Thoracic aorta (tissue), 2 donors: ENCODE measurements around the gene CTSA. TPM values are rescaled to one million over a fixed set of nuclear protein-coding genes. Genes with fewer than 3 reads are reported as not detected.

Experiments used
- ATAC-seq: fragments of 150-250 bp; one replicate; pipeline ENCODE4 v1.8.0; 2017; ENCODE audit warnings: low read depth; ENCODE audit not compliant: insufficient number of reproducible peaks, low FRiP score
- DNase-seq: peaks from one replicate; pipeline ENCODE4 v3.0.0-alpha.2; 2020; ENCODE audit warnings: low spot score
- H3K27ac ChIP-seq, 2 donors: fragments of 200-600 bp; sonication (generic); 1 replicate in 1 of 2; 2 replicates in 1 of 2; pipeline ENCODE4 v1.5.1; 2016; ENCODE audit warnings: mild to moderate bottlenecking in 2 of 2, moderate library complexity in 2 of 2
- H3K27me3 ChIP-seq: fragments of 200-600 bp; sonication (generic); replicated peaks from 2 replicates; pipeline ENCODE4 v1.6.0; 2016; ENCODE audit warnings: mild to moderate bottlenecking; ENCODE audit not compliant: insufficient read depth
- H3K36me3 ChIP-seq: fragments of 200-600 bp; sonication (generic); one replicate; pipeline ENCODE4 v1.5.1; 2016
- H3K4me1 ChIP-seq, 2 donors: fragments of 200-600 bp; sonication (generic); 1 replicate in 1 of 2; 2 replicates in 1 of 2; pipeline versions ENCODE4 v1.5.1 to v1.6.0; 2016; ENCODE audit warnings: low read depth in 2 of 2, mild to moderate bottlenecking in 1 of 2; ENCODE audit not compliant: control insufficient read depth in 1 of 2
- H3K4me3 ChIP-seq: fragments of 200-600 bp; sonication (generic); 2 replicates; pipeline ENCODE4 v1.5.1; 2016; ENCODE audit warnings: mild to moderate bottlenecking
- H3K9me3 ChIP-seq: fragments of 200-600 bp; sonication (generic); 2 replicates; pipeline ENCODE4 v1.5.1; 2016
- total RNA-seq, 2 donors: library from RNA; depleted of rRNA; stranded (reverse); fragments of >200 nt; gene quantifications; one replicate each; pipeline versions ENCODE4 v1.1.0 to v1.2.3, GENCODE V29; 2016
- TF ChIP-seq, protein P1 (sequence below): fragments of 200-600 bp; sonication (generic); IDR thresholded peaks from one replicate; pipeline ENCODE4 v1.5.1; 2019; ENCODE audit warnings: antibody characterized with exemption

CTSA gene
- total RNA-seq, 2 donors from 2014 or later = 73.7 to 109 TPM

DNA sequence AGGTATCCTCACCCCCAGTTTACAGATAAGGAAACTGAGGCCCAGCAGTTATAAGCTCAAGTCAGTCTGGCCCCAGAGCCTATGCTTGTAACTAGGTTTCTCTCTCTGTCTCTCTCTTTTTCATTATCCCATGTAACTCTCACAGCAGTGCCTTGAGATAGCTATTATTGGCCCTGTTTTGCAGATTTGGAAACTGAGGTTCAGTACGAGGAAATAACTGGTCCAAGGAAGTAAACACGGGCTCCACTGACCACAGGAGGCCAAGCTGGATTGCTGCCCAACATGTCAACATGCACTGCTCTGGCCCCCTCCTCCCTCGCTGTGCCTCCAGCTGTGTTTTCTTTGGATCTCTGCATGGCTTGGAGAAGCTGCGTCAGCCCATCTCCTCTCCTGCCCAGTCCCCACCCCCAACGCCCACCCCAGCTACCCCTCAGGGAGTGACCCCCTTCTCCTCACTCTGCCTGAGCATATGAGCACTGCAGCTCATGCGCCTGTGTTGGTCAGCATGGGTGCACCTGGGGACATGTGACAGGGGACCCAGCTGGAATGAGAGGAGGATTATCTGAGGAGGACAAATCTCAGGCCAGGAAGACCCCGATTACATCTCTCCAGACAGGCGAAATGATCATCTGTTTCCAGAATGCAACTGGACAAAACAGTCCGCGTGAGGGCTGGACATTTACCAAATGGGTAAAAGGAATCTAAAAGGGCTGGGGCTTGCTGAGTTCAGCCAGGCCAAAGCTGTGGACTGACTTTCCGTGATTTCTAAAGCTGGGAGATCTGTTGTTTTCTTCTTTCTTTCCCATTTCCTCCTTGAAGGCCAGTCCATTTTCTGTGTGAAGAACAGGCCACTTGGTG, 28.6 kb downstream of the CTSA start:
- ATAC-seq = no peak
- H3K27me3 ChIP-seq = no peaks in the 10 kb centered on the region
- peak overlapping the region in 1 of 2 donors; percentile 46 for H3K27ac ChIP-seq
- peaks cover 6 to 20% of the 10 kb centered on the region in 2 donors for H3K4me1 ChIP-seq
- no peaks in the 10 kb centered on the region for H3K36me3 ChIP-seq
- no peaks in the 10 kb centered on the region for H3K9me3 ChIP-seq
- H3K4me3 ChIP-seq = no peak overlapping the region
- TF ChIP-seq, protein P1, sequence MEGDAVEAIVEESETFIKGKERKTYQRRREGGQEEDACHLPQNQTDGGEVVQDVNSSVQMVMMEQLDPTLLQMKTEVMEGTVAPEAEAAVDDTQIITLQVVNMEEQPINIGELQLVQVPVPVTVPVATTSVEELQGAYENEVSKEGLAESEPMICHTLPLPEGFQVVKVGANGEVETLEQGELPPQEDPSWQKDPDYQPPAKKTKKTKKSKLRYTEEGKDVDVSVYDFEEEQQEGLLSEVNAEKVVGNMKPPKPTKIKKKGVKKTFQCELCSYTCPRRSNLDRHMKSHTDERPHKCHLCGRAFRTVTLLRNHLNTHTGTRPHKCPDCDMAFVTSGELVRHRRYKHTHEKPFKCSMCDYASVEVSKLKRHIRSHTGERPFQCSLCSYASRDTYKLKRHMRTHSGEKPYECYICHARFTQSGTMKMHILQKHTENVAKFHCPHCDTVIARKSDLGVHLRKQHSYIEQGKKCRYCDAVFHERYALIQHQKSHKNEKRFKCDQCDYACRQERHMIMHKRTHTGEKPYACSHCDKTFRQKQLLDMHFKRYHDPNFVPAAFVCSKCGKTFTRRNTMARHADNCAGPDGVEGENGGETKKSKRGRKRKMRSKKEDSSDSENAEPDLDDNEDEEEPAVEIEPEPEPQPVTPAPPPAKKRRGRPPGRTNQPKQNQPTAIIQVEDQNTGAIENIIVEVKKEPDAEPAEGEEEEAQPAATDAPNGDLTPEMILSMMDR = no peak
- DNase-seq = no peak

DNA sequence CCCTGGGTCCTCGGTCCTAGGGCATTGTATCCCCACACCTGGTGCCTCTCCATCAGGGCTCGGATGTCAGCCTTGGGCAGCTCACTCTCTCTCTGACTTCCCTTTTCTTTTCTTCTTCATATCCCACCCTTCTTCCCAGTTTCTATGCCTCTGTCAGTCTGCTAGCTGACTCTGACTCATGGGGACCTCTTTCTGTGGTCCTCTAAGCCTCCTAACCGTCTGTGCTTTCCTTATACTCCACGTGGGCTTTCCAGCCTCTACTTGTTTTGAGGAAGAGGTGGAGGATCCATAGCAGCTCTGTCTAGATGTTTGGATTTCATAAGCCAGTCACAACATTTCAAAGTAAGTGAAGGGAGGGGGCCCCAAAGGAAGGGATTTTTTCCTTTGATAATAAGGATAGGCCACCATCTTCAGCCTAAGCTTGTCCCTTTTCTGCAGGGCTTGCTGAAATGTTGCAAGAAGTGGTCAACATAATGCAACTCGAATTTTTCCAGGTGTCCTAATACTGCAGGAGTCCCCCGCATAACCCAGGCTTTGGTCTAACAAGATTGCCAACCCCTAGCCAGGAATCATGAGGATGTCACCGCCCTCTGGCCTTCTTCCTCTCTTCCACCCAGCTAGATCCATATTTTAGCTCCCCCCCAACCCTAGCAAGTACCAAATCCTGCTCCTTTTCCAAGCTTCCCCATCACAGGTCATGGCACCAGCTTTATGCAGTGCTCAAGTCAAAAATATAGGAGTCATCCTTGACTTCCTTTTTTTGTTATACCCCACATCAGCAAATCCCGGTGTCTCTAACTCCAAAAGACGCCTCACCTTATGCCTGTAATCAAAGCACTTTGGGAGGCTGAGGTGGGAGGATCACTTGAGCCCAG, 29.6 kb downstream of the CTSA start:
- no peaks in the 10 kb centered on the region for H3K9me3 ChIP-seq
- no peak for ATAC-seq
- DNase-seq = no peak

DNA sequence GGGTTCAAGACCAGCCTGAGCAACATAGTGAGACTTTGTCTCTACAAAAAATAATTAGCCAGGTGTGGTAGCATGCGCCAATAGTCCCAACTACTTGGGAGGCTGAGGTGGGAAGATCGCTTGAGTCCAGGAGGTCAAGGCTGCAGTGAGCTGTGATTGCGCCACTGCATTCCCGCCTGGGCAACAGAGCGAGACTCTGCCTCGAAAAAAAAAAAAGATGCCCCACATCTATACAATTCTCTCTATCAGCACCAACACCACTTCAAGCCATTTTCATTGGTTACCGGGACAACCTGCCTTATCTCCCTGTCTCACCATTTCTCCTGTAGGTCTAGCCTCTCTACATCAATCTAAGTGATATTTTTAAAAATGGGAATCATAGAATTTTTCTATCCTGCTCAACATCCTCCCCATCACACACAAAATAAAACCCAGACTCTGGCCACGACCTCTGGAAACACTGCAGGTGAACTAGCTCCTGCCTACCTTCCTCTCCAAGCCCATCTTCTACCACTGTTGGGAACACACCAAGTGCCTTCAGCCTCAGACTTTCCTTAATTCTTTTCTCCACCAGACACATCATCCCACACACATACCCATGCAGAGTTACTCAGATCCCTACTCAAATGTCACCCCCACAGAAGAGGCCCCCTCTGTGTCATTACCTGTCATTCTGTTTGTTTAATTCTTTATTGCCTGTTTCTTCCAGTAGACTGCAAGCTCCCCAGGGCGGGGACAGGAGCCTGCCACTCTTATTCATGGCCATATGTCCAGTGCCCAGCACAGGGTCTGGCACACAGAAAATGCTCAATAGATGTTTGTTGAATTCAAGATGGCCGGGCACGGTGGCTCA, 30.4 kb downstream of the CTSA start:
- no peak for ATAC-seq
- TF ChIP-seq, protein P1 = no peak
- Histone ChIP-seq H3K4me3 (no peak overlapping the region), H3K27me3 (no peaks in the 10 kb centered on the region), H3K9me3 (no peaks in the 10 kb centered on the region), H3K4me1 (peaks cover 6 to 26% of the 10 kb centered on the region in 2 donors), H3K36me3 (no peaks in the 10 kb centered on the region), H3K27ac (no peak overlapping the region)
- no peak for DNase-seq

More for the DNA sequence above, 29.6 kb downstream of the CTSA start:
- TF ChIP-seq, protein P1 = no peak
- Histone ChIP-seq H3K4me1 (peaks cover 6 to 26% of the 10 kb centered on the region in 2 donors), H3K36me3 (no peaks in the 10 kb centered on the region), H3K4me3 (no peak overlapping the region), H3K27ac (peak overlapping the region in 1 of 2 donors; percentile 24), H3K27me3 (no peaks in the 10 kb centered on the region)

DNA sequence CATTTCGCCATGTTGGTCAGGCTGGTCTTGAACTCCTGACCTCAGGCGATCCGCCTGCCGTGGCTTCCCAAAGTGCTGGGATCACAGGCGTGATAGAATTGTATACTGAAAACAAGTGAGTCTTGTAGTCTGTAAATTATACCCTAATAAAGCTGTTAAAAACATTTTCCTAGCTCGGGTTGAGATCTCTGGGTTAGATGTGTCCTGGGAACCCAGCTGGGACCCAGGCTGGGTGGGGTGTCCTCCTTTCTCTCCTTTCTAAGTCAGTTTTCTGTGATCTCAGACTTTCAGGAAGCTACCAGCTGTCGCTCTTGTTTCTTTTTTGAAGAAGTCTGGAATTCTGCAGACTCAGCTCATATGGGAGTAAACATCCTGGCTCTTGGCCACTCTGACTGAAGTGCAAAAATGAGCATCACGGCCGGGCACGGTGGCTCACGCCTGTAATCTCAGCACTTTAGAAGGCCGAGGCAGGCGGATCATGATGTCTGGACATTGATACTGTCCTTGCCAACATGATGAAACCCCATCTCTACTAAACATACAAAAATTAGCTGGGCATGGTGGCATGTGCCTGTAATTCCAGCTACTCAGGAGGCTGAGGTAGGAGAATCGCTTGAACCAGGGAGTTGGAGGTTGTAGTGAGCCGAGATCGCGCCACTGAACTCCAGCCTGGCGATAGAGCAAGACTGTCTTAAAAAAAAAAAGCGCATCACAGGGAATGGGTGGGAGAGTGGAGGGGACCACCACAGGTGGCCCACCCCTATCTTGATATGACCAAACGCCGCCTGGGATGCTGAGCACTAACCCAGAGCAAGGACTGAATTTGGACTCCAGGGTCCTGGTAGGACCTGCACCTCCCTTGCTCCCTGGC, 33.5 kb downstream of the CTSA start:
- no peak for DNase-seq
- H3K36me3 ChIP-seq = no peaks in the 10 kb centered on the region
- ATAC-seq = peak; percentile 32
- H3K27ac ChIP-seq = peak overlapping the region in 1 of 2 donors; percentile 65
- TF ChIP-seq, protein P1 = no peak
- no peaks in the 10 kb centered on the region for H3K9me3 ChIP-seq
- peak overlapping the region; percentile 40 for H3K4me3 ChIP-seq
- peaks cover 6 to 18% of the 10 kb centered on the region in 2 donors for H3K4me1 ChIP-seq
- H3K27me3 ChIP-seq = no peaks in the 10 kb centered on the region
